NCI-H345 (cell line): ENCODE data around the gene DAAM1.

Experiments used
- DNase-seq: peaks from one replicate; lab custom pipeline; 2025; lab: John Stamatoyannopoulos, UW

The DAAM1 gene

DNA sequence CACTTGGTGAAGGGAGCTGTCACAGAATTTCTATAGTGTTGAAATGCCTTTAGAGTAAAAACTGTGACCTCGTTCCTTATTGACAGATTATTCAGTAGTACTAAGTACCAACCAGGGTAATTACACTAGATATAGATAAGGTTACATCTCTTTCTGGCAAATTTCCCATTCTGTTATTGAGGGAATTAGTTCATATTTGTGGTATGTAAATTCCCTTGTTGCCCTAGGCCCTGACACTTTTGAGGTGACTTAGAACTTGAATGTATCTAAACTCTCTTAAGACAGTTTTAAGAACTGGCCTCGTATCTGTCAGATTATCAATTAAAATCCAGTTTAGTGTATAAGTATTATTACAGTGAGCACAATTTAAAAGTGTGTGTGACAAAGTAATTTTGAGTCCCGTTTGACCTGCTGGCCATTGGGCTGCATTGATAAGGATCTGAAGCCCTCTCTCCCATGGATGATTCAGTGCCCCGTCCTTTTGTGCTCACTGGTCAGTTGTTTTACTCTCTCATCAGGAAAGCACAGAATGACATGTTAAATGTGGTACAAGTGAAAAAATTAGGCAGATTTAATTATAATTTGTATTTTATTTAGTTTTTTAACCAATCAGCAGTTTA is 153.5 kb downstream of the DAAM1 start:
- no peak for DNase-seq

DNA sequence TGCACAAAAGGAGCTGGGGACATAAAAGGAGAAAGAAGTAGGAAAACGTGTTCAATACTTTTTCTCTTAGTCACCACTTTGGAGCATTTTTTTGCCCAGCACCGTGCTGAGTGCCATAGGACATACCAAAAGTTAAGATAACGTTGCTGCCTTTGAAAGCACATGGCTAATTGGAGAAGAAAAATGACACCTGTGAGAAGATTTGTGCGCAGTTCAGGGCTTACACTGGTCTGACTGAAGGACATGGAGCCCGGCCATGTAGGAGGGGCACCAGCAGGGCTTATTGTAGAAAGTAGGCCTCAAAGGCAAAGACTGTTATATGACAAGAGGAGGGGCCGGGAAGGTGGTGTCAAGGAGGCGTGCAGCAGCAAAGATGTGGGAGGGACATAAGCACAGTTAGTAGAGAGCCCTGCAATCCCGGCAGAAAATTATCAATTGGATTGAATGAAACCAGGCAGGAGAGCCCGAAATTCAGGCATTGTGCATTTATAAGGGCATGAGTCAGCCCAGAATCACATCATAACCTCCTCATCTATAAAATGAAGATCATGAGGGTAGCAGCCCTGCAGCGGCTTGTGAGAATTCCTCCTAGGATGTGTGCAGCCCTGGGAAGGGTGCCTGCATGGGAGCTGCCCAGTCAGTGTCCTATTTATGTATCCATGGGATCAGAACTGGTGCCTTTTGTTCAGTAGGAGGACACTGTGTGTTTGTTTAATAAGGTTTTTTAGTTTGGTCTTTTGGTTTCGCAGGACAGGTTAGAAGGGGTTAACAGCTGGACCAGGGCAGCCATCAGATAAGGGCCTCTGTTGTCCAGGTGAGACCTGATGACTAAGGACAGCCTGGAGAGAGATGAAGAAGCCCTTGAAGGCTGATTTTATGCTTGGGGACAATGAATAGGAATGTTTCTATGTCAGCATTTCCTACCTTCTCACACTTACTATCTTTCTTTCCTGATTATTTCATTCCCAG is 154.3 kb downstream of the DAAM1 start:
- no peak for DNase-seq

DNA sequence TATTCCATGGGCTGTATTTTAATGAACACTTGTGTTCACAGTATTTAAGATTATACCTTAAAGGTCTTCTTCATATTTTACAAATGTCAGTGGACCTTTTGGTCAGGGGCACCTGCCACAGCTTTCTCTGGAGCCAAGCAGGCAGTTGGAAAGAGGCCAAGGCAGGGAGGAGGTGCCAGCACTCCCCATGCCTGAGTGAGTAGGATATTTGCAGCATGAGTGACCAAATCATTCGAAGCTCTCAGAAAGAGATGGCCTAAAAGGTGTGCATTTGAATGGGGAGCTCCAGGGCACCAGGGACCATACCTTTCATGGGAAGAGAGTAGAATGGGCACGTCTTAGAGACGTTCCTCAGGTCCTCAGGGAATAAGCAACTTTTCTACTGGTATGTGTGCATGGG is 155.1 kb downstream of the DAAM1 start:
- peak; percentile 11 for DNase-seq

DNA sequence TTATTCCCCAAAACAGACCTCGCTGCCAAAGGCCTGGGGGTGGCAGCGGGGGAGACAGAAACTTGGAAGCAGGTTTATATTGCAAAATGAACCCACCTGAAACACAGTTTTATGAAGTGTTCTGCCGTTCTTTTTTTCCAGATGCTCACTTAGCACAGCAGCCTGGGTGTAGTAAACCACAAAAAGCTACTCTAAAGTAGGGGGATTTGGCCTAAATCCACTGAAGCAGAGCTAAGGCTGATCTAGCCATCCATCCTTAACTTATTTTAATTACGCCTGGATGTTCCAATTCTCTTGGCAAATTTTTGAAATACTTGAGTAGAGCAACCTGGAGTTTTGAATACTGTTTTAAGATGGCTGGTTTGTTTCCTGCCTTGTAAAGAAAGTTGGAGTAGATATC is 155.5 kb downstream of the DAAM1 start:
- DNase-seq: no peak

- DNase-seq: no peak
These were observed 156.4 kb downstream of the DAAM1 start for GRCh38 chr14:59344691-59345455.

DNA sequence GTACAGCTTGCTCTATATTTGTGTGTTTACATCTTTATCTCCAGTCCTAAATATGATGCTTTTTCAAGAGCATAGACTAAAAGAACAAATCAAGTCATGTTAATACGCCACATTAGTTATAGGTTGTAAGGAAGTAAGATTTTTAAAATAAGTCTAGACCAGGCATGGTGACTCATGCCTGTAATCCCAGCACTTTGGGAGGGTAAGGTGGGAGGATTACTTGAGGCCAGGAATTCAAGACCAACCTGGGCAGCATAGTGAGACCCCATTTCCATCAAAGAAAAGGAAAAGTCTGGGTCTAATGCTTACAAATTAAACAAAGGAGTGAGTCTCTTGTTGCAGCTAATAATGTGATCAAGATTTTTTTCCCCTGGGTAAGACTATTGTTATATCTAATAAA is 157.9 kb downstream of the DAAM1 start:
- DNase-seq: no peak

DNA sequence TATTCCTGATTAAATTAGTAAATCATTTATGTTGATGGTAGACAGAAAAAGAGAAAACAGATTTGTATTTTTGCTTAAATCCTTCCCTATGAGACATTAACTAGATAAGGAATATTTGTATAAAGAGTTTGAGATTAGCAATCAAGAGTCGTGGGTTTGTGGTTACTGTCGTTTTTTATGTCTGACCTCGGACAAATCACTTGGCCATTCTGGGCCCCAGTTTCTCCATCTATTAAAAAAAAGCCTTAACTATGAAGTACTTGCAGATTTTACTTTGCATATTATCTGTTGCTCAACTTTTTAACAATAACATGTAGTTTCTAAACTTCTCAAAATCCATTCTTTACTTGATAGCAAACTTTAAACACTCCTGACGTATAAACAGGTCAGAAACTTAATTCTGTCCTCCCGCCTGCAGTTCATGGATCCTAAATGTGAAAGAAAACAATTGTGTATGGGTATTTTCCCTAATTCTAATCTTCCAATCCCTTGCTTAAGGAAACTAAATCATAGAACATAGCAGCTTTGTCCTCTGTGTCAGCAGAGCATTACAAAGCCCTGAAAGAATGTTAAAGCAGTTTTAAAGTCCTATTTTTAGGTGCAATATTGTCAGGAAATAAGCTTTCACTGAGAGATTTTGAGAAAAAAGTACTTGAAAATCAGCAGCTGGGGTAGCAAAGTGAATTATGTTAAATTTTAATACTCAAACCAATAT is 158.5 kb downstream of the DAAM1 start:
- no peak for DNase-seq

- no peak for DNase-seq
These were observed 159.0 kb downstream of the DAAM1 start for GRCh38 chr14:59347511-59347900.

DNA sequence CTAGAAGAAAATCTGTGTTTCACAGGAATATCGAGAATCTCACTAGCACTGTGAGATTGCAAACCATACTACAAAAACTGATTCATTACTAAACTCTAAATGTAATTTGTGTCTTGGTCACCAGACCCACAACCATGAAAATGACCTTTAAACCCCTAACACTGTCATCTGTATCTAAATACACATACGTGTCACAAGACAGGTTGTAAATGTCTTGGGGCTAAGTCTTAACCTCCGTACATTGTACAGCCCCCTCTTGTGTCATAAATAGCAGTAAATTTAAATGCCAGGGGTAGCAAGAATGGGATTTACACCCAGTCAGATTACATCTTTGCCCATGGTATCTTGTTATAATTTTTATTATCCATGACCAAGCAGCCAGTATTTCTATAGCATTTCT is 159.4 kb downstream of the DAAM1 start:
- DNase-seq: no peak

DNA sequence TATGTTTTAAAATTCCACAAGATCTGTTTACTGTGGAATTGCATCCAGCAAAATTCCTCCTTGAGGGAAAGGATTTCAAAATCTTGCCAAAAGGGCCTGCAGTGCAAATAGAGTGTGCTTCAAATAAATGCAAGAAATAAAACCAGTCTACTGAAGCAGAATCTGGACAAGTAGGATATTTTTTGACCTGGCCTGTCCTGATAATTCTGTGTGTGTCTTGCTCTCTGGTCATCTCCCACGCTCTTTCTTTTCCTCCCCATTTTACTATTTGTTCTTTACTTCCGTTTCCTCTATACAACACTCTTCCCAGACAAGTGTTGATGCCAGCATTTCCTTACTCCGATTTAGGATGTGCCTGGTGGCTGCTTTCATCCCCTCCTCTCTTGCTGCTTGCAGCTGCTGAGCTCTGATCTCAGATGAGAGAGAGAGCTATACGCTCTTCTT is 160.8 kb downstream of the DAAM1 start:
- DNase-seq: no peak

DNA sequence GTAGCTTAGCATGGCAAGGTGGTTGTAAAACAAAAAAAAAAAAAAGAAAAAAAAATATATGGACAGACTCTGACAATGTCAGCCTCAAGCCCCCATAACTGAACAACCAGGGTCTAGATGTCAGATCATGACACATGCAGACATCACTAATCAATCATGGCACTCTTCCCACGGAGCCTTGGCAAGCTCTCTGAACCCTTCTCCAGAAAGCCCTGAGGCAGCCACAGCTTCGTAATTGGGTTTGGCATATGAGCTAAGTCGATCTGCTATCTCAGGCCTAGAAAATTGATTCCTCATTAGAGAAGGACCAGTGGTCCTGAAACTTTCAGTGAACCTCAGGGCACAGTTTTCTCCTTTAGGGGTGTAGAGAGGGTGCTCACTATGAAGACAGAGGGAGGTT is 164.5 kb downstream of the DAAM1 start:
- DNase-seq: no peak

- no peak for DNase-seq
These were observed 166.2 kb downstream of the DAAM1 start for GRCh38 chr14:59354666-59355065.

DNA sequence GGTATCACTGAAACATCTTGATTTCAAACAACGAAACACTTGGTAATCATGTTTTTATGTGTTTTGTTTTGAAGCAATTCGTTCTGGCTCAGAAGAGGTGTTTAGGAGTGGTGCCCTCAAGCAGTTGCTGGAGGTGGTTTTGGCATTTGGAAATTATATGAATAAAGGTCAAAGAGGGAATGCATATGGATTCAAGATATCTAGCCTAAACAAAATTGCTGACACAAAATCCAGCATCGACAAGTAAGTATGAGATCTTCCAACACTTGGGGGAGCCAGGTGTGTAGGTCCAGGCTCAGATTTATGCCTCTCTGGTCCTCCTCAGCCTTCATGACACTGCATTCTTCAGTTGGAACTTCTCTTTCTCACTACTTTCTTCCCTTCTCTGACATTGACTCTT is 166.6 kb downstream of the DAAM1 start:
- DNase-seq: no peak

DNA sequence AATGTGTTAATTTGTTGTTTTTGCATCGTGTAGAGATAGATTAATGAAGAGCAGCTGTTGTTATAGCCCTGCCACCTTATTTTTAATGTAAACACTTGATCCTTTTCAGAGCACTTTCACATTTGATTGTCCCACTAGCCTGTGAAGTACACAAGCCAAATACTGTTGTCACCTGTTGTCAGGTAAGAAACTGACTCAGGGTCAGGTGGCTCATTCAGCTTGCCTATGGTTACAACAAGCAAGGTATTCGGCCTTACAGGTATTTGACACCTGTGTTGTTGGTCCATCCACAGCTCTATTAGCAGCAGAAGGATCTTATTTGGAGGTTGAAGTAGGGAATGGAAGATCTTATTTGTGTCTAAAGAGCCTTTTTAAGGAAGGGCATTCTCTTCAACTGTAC is 167.8 kb downstream of the DAAM1 start:
- no peak for DNase-seq

DNA sequence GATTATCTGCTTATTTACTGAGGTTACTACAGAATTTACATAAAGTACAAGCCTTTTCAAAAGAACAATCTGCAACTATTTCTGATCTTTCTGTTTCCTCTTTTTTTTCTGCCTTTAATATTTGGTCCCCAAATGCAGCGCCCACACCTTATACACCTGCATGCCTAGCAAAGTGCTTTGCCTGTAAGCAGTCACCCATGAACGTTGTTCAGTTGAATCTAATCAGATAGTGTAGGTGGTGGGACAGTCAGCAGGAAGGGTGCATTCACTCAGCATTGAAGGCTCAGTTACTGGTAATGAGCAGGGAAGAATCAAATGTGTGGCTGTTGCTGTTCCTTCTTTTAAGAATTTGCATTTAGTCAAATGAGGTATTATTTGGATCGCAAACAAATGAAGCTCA is 168.3 kb downstream of the DAAM1 start:
- no peak for DNase-seq

GRCh38 chr14:59358102-59358501 is 169.6 kb downstream of the DAAM1 start:
- DNase-seq: no peak

DNA sequence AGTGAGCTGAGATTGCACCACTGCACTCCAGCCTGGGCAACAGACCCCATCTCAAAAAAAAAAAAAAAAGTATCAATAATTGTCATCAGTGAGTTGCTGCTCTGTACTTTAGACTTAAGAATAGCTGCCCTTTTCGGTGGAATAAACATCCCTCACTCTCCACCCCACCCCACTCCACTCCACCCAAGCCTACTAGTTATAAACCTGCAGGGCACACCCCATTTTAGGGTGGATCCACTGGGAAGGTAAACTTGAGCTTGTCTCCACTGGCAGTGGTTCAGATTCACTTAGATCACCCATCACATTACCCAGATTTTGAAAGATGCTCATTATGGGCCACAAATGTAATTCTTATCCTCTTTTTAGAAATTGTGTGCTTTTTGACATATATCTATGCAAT is 170.3 kb downstream of the DAAM1 start:
- peak; percentile 4 for DNase-seq

DNA sequence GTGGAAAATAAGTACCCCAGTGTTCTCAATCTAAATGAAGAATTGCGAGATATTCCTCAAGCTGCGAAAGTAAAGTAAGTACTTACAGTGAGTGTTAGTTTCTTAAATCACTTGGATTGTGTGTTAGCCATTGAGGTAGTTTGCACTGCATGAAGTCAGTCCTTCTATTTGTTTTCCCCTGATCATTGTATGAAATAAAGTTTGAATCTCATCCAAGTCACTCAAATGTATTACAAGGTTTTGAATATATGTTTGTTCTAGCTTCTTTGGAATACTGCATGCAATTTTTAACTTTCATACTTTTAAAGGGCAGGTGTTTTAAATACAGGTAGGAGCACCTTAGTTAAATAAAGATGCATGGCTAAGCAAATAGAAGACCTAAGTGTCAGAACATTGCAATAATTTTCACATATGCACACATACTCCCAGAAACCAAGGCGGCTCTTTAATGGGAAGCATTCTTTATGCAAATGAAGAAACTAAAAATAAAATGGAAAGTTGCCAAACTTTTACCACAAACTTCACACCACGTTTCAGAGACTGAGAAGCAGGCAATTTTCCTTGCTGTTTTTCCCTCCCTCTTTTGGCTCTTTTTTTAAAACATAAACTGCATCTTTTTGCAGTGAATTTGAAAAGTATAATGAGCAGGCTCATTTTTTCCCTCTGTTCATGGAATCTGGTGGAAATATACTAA is 171.1 kb downstream of the DAAM1 start:
- DNase-seq: peak; percentile 36

- no peak for DNase-seq
These were observed 171.8 kb downstream of the DAAM1 start for GRCh38 chr14:59360233-59360632.

DNA sequence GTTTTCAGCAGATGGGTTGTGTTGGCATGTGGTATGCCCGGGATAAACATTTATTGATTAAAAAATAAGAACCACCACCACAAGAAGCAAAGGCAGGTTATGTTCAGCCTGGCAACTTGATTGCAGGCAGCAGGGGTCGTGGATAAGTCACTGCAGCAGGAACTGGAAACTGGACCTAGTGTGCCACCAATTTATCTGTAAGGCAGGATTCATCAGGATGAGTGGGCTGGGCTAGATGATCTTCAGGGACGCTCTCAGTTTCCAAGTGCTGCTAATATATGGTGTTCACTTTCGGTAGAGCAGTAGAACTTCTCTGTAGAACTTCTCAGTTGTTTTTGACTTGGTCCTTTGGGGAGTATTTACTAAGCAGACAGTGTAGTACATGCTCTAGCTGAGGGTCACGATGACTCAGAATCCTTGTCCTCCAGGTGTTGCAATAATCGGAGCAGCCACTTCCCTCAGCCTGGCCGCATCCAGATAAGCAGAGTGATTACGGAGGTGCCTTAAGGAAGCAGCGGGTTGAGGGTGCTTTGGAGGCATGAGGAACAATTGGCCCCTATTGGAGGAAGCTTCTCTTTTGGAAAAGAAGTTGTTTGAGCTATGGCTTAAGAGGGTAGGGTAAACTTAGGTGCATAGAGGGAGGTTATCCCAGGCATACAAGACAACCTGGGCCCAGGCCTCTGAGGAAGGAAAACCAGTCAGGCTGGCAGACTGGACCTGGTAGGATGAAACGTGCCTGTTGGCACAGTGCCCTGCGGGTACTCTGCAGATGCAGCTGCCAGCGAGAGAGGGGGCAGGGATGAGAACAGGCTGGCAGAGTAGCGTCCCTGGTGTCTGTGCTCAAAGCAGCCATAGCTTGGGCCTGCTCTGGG is 172.7 kb downstream of the DAAM1 start:
- DNase-seq: peak; percentile 92
